Right renal pelvis (tissue), 4 donors: Measurements from ENCODE around the gene CPNE7. TPM values are rescaled to one million over a fixed set of nuclear protein-coding genes. Genes with fewer than 3 reads are reported as not detected.

Experiments
- DNase-seq, 4 donors: peaks; one replicate each; pipeline ENCODE4 v3.0.0-alpha.2; 2013; ENCODE audit warnings: low read depth in 4 of 4, low spot score in 3 of 4, missing footprints in 1 of 4
- polyA plus RNA-seq, 4 donors: library from polyadenylated mRNA; unstranded; fragments of 120-200 nt; gene quantifications; one replicate each; pipeline ENCODE4 v1.2.1, GENCODE V29; 2013; ENCODE audit not compliant: insufficient read length in 4 of 4

CPNE7 gene
- polyA plus RNA-seq, 4 donors: 2.8 to 4.1 (median 2.9) TPM

DNA sequence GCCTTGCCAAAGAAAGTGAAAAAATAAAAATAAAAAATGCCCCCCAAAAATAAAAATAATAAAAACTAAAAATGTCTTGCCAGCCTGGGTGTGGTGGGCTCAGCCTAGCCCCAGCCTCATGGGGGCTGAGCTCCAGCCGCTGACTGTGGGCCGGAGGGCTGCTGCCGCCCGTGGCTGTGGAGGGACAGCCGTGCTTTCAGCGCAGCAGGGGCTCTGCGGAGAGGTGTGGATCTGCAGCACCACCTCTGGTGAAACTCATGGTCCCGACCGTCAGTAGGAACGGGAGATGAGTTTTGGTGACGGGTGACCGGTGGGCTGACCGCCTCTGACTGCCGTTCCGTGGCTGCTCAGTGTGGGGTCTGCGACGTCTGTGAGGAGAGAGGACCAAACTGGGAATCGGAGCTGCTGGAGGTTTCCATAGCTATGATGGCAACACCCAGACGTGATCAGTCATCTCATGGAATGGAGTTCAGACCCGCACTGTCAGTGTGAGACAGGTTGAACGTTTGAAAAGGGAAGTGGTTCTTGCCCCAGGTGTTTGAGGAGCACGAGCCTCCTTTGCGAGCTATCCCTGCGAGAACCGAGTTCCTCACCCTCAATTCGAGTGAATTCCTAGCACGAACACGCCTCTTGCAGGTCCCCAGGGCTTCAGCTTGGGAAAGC, 27.1 kb upstream of the CPNE7 start:
- DNase-seq: no peak

DNA sequence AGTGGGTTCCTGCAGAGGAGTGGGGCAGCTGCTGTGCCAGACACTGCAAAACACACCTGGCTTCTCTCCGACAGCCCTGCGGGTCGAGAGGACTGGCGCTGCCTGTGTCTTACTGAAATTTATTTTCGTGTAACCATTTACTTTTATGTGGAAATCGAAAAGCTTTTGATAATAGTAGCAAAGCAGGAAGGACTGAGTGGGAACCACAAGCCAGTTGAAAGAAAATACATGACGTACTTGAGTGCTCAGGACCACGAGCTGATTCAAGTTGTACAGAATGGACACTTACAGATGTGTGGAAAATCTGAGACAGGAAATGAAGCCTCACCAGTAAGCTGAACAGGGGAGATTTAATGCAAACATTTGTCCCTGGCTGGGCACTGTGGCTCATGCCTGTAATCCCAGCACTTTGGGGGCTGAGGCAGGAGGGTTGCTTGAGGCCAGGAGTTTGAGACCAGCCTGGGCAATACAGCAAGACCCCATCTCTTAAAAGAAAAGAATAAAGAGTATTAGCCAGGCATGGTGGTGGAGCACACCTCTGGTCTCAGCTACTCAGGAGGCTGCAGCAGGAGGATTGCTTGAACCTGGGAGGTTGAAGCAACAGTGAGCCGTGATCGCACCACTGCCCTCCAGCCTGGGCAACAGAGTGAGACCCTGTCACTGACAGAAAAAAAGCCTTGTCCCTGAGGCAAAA, 26.4 kb upstream of the CPNE7 start:
- DNase-seq: no peak

DNA sequence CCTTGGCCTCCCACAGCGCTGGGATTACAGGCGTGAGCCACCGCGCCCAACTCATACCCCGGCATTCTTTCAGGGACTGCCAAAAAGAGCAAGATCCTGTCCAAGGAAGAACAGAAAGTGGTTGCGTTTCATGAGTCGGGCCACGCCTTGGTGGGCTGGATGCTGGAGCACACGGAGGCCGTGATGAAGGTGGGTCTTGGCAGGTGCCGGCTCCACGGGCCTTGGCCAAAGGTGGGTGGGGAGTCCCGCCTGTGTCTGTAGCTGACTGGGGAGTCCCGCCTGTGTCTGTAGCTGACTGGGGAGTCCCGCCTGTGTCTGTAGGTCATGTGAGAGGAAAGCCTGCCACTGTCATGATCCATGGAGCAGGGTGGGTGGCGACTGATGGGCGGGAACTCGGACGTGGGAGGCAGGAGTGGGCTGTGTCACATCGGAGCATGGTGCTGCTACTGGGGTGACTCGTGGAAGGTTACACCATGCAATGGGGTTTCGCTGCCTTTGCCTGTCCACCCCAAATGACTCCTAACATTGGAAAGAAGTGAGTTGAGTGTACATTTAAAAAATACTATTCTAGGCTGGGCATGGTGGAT, 25.0 kb upstream of the CPNE7 start:
- DNase-seq: no peak

DNA sequence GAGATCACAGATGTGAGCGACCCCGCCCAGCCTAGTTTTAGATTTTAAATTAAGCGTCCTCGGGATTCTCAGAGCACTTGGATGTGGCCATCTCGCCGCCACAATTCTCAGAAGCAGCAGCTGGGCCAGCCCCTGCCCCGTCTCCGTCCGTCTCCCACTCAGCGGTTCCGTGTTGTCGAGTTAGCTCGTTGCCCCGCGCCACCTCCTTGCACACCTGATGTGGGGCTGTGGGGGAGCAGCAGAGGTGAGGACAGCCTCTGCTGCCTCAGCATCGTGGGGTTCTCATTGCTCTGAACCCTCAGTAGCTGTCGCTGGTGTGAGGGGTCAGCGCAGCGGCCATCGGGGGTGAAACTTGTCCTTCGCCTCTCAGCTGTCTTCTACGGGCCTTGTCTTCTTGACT, 23.2 kb upstream of the CPNE7 start:
- DNase-seq: no peak

DNA sequence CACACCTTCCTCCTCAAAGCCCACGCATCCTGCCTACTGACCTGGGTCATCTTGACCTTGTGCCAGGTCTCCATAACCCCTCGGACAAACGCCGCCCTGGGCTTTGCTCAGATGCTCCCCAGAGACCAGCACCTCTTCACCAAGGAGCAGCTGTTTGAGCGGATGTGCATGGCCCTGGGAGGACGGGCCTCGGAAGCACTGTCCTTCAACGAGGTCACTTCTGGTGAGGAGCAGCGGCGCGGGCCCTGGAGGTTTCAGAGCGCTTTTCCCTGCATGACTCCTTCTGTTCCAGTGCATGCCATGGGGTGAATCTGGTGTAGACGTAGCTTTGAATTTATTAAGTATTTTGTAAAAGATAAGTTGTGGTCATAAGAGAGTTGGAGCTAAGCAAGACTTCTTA, 22.6 kb upstream of the CPNE7 start:
- no peak for DNase-seq

DNA sequence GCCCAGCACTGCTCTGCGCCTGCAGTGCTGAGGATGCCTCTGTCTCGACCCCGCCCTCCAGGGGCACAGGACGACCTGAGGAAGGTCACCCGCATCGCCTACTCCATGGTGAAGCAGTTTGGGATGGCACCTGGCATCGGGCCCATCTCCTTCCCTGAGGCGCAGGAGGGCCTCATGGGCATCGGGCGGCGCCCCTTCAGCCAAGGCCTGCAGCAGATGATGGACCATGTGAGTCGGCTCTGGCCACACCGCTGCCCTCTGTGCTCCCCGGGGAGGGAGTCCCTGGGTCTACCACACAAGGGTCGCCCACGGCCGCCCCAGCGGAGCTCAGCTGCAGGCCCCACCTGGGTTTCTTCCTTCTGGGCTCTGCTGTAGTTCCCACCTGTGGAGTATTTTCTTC, 21.8 kb upstream of the CPNE7 start:
- no peak for DNase-seq

DNA sequence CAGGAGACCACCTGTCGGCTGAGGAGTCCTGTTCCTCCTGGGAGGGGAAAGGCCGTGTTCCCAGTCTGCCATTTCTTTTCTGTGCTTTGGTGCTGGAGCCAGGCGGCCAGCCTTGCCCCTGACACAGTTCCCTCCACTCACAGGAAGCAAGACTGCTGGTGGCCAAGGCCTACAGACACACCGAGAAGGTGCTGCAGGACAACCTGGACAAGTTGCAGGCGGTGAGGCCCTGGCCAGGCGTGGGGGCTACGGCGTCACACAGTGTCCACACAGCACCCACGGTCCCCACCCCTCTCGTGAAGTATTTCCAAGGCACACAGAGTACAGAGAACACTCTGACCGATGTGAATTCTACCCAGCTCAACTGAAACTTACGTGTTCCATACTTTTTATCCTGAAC, 21.2 kb upstream of the CPNE7 start:
- DNase-seq: no peak

DNA sequence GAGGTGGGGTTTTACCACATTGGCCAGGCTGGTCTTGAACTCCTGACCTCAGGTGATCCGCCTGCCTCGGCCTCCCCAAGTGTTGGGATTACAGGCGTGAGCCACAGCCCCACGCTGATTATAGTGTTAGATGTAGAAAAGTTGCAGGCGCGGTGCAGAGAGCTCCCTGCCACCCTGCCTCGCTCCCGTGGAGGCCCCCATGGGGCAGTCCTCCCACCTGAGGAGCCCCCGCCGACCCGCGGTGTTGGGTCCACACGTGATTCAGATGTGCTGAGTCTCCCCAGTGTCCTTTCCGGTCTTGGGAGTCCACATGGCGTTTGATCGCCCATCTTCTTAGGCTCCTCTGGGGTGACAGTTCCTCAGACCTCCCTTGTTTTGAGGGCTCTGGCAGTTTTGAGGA, 20.3 kb upstream of the CPNE7 start:
- DNase-seq: no peak

DNA sequence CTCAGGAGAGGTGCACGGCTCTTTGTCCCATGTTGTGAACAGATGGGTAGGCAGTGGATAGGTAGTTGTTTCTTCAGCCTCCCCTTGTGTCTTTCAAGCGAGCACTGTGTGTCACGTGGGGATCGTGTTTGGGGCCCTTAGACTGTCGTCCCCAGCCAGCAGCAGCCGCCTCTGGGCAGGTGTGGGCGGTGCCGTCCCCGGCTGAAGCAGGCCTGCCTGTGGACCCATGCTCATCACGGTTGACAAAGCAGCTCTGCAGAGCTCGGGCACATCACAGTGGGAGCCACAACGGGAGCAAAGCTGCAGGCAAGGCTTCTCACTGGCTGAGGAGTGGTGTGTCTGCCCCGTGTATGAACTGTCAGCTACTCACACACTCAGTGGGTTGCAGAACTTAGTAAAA, 19.8 kb upstream of the CPNE7 start:
- no peak for DNase-seq

DNA sequence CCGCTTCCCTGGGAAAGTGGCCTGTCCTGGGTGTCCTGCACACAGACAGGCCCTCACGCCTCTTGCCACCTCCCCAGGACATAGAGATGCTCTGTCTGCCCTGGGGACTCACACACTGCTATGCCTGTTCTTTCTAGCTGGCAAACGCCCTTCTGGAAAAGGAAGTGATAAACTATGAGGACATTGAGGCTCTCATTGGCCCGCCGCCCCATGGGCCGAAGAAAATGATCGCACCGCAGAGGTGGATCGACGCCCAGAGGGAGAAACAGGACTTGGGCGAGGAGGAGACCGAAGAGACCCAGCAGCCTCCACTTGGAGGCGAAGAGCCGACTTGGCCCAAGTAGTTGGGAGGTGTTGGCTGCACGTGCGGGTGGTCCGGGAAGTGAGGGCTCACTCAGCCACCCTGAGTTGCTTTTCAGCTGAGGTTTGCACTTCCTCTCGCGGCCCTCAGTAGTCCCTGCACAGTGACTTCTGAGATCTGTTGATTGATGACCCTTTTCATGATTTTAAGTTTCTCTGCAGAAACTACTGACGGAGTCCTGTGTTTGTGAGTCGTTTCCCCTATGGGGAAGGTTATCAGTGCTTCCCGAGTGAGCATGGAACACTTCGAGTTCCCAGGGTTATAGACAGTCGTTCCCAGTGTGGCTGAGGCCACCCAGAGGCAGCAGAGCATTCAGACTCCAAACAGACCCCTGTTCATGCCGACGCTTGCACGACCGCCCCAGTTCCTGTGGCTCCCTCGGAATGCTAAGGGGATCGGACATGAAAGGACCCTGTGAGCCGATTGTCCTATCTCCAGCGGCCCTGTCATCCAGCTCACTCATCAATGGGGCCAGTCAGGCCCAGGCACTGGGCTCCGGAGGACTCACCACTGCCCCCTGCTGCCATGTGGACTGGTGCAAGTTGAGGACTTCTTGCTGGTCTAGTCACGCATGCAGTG, 18.5 kb upstream of the CPNE7 start:
- DNase-seq: no peak

DNA sequence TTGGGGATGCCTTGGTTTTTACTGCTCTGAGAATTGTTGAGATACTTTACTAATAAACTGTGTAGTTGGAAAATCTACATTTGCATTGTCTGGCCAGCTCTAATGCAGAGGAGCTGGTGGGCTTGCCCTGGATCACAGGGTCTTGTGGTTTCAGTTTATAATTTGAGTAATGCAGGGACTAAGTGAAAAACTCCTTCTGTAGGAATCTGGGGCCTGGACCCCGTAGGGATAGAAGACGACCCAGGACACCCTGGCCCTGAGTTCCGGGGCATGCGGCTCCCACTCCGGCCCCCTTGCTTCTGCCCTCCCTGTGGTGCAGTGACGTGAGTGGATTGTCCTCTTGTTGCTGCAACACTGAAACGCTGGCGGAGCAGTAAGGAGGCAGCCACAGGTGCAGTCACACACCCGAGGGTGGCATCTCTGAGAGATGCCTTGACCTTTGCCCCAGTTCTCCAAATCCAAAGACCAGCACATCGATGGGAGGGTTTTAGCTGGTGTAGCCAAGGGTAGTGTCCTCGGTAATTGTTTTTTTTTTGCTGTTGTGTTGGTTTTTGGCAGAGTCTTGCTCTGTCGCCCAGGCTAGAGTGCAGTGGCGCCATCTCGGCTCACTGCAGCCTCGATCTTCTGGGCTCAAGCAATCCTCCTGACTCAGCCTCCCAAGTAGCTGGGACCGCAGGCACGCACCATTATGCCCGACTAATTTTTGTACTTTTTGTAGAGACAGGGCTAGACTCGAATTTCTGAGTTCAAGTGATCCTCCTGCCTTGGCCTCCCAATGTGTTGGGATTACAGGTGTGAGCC, 17.7 kb upstream of the CPNE7 start:
- no peak for DNase-seq

DNA sequence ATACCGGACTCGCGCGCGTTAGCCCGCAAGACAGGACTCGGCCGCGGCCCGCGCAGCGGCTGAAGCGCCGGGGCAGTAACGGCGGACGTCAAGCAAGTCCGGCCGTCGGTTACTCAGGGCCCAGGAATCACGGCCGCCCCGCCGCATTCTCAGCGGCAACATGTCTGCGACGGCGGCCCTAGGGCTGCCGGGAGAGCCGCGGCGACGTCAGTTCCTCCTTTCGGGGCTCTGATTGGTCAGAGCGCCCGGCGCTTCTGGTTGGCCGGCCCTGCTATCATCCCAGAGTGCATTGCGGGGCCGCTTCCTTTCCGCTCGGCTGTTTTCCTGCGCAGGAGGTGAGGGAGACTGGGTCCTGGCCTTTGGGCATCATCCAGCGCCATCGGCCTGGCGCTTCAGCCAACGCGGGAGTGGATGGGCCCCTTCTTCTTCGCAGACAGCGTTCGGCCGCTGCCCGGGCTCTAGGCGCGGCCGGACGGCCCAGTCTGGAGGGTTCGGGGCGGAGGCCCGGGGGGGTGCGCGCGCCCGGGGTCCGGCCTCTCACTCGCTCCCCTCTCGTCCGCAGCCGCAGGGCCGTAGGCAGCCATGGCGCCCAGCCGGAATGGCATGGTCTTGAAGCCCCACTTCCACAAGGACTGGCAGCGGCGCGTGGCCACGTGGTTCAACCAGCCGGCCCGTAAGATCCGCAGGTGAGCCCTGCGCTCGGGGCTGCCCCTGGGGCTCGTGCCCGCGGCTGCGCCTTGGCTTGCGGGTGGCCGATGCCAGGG, 15.0 kb upstream of the CPNE7 start, which contains the start of gene RPL13:
Gene RPL13, plus strand, starts transcription at position 305 of the 764 bp plus-strand sequence. Its CDS starts 278 bp downstream, at position 583.
- DNase-seq: peak; percentile 87 to 93 (median 89)

DNA sequence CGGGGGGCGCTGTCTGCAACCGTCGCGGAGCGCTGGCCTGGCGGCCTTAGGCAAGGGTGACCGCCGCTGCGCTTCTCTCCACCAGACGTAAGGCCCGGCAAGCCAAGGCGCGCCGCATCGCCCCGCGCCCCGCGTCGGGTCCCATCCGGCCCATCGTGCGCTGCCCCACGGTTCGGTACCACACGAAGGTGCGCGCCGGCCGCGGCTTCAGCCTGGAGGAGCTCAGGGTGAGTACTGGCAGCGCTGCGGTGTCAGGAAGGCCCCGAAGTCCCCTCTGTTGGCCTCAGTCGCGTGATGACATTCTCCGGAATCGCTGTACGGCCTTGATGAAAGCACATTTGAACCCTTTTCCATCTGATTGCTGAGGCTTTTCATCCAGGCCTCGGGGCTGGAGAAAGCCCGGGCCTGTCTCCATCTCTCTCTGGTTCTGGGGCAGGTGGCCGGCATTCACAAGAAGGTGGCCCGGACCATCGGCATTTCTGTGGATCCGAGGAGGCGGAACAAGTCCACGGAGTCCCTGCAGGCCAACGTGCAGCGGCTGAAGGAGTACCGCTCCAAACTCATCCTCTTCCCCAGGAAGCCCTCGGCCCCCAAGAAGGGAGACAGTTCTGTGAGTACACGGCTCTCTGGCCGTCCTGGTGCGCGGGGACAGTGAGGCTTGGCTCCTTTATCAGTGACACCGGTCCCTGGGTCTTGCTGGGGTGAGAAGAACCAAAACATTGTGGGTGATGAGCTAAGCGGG, 14.2 kb upstream of the CPNE7 start:
- no peak for DNase-seq

DNA sequence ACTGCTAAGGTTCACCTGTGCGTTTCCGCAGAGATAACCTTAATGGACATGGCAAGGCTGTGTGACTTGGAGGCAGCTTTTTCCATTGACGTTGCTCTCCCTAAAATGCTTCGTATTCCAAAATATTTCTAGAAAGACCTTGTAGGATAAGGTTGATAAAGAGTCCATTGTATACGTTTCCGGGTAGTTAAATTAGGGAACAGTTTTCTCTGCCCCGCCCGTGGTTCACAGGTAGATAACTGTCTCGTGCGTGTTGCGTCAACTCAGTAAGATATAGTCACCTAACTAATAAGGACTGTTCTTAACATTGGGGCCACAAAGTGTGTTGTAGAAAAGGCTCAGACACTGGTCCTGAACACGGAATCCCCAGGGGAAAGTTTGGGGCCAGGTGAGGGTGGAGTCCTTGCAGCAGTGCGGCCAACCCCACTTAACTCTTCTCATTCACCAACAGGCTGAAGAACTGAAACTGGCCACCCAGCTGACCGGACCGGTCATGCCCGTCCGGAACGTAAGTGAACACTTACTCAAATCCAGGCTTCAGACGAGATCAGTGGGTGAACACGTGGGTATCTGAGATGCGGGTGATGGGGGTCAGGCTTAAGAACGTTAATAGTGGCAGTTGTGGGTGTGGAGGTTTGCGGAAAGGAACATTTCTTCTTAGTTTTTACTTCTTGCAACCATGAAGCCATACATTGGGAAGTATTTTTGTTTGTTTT, 13.5 kb upstream of the CPNE7 start:
- DNase-seq: no peak

DNA sequence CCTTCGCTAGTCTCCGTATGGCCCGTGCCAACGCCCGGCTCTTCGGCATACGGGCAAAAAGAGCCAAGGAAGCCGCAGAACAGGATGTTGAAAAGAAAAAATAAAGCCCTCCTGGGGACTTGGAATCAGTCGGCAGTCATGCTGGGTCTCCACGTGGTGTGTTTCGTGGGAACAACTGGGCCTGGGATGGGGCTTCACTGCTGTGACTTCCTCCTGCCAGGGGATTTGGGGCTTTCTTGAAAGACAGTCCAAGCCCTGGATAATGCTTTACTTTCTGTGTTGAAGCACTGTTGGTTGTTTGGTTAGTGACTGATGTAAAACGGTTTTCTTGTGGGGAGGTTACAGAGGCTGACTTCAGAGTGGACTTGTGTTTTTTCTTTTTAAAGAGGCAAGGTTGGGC, 12.6 kb upstream of the CPNE7 start:
- no peak for DNase-seq

DNA sequence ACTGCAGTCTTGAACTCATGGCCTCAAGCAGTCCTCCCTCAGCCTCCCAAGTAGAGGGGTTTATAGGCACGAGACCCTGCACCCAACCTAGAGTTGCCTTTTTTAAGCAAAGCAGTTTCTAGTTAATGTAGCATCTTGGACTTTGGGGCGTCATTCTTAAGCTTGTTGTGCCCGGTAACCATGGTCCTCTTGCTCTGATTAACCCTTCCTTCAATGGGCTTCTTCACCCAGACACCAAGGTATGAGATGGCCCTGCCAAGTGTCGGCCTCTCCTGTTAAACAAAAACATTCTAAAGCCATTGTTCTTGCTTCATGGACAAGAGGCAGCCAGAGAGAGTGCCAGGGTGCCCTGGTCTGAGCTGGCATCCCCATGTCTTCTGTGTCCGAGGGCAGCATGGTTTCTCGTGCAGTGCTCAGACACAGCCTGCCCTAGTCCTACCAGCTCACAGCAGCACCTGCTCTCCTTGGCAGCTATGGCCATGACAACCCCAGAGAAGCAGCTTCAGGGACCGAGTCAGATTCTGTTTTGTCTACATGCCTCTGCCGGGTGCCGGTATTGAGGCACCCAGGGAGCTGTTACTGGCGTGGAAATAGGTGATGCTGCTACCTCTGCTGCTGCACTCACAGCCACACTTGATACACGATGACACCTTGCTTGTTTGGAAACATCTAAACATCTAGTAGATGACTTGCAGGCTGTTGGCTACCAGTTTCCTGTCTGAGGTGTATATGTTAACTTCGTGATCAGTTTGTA, 11.7 kb upstream of the CPNE7 start:
- DNase-seq: no peak

DNA sequence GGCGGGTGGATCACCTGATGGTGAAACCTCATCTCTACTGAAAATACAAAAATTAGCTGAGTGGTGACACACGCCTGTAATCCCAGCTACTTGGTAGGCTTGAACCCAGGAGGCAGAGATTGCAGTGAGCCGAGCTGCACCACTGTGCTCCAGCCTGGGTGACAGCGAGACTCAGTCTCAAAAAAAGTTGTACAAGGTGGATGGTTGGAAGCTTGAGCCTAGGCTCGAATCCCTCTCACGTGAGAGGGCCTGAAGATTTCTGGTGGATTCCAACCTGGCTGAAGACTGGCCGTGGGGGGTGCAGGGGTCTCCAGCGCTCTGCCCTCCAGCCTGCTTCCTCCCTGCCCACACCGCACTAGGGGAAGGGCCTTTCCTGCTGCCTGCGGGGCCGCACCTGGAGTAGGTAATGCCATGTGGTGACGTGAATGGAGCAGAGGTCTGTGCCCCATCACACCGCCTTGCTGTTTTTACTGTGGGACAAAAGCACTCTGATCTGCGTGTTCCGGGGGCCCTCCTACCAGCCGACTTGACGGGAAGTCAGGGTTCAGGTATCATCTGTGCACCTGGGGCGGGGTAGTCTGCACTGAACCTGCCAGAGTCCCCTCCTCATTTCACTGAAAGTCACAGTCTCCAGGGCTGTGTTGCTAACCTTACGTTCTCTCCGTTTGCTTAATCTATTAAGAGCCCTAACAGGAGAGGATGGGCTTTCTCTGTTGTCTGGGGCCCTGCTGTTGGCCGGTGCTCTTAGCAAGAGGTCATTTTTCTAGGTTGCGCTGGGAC, 10.9 kb upstream of the CPNE7 start:
- DNase-seq: no peak
